B cell (primary cell): Measurements from ENCODE around the gene DTD1.

Experiments
- EZH2 ChIP-seq: IDR thresholded peaks from 2 replicates; pipeline ENCODE4 v1.6.1; 2012; ENCODE audit warnings: borderline replicate concordance, low read depth, mild to moderate bottlenecking, moderate library complexity, low read length; ENCODE audit not compliant: insufficient read depth, poor library complexity, severe bottlenecking
- TF ChIP-seq, protein P1 (sequence below): fragments of 200-600 bp; IDR thresholded peaks from one replicate; pipeline ENCODE4 v1.8.0; 2022; ENCODE audit warnings: antibody characterized with exemption, mild to moderate bottlenecking

DNA sequence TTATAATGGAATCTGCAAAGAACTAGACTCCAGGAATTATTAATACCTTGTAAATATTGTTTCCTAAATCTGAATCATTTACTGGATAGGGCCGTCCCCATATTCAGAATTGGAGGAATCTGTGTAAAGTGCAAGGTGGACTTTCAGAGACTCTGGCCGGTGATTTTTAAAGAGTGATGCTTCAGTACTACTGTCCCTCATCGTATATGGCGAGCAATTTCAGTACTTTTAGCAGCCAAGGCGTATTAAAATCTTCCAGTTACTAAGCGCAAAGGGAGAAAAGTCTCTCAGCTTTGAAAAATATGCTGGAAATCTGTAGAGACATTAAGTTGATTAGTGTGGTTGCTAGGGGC lies 20.1 kb upstream of the DTD1 start:
- TF ChIP-seq, protein P1, sequence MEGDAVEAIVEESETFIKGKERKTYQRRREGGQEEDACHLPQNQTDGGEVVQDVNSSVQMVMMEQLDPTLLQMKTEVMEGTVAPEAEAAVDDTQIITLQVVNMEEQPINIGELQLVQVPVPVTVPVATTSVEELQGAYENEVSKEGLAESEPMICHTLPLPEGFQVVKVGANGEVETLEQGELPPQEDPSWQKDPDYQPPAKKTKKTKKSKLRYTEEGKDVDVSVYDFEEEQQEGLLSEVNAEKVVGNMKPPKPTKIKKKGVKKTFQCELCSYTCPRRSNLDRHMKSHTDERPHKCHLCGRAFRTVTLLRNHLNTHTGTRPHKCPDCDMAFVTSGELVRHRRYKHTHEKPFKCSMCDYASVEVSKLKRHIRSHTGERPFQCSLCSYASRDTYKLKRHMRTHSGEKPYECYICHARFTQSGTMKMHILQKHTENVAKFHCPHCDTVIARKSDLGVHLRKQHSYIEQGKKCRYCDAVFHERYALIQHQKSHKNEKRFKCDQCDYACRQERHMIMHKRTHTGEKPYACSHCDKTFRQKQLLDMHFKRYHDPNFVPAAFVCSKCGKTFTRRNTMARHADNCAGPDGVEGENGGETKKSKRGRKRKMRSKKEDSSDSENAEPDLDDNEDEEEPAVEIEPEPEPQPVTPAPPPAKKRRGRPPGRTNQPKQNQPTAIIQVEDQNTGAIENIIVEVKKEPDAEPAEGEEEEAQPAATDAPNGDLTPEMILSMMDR, result no peak
- no peak for TF ChIP-seq EZH2
